Stomach (tissue), 9 donors: Measurements from ENCODE around the gene HDGFL2. TPM values are rescaled to one million over a fixed set of nuclear protein-coding genes. Genes with fewer than 3 reads are reported as not detected.

Experiments used
- DNase-seq, 2 donors: peaks; one replicate each; pipeline versions ENCODE4 v3.0.0 to v3.0.0-alpha.2; 2013 to 2019
- H3K27ac ChIP-seq, 5 donors: fragments of 200-600 bp in 4 of 5; sonication (generic) in 4 of 5; one replicate each; pipeline ENCODE4 v1.5.1; 2013 to 2019; ENCODE audit warnings: mild to moderate bottlenecking in 1 of 5, moderate library complexity in 1 of 5
- H3K27me3 ChIP-seq, 3 donors: fragments of 200-600 bp; sonication (generic); one replicate each; pipeline ENCODE4 v1.5.1; 2017 to 2019; ENCODE audit warnings: mixed run types in 1 of 3
- H3K36me3 ChIP-seq, 4 donors: fragments of 200-600 bp; sonication (generic); 1 replicate in 3 of 4; 2 replicates in 1 of 4; pipeline ENCODE4 v1.5.1; 2016 to 2019
- H3K4me1 ChIP-seq, 4 donors: fragments of 200-600 bp; sonication (generic); one replicate each; pipeline ENCODE4 v1.5.1; 2016 to 2019
- H3K4me3 ChIP-seq, 4 donors: fragments of 200-600 bp; sonication (generic) in 3 of 4; one replicate each; pipeline ENCODE4 v1.5.1; 2016 to 2019; ENCODE audit warnings: mild to moderate bottlenecking in 1 of 4
- H3K9me3 ChIP-seq, 4 donors: fragments of 200-600 bp; sonication (generic); one replicate each; pipeline ENCODE4 v1.5.1; 2016 to 2019
- EP300 ChIP-seq: sonication (generic); formaldehyde crosslinking; IDR thresholded peaks from one replicate; pipeline ENCODE4 v1.6.1; 2017; ENCODE audit warnings: antibody characterized with exemption
- POLR2A ChIP-seq, 4 donors: fragments of 450-650 bp; IDR thresholded peaks; one replicate each; pipeline ENCODE4 v1.6.1; 2016; ENCODE audit warnings: antibody characterized with exemption in 4 of 4, control low read depth in 2 of 4, mild to moderate bottlenecking in 1 of 4, moderate library complexity in 1 of 4
- POLR2AphosphoS5 ChIP-seq, 3 donors: sonication (generic); formaldehyde crosslinking; IDR thresholded peaks; one replicate each; pipeline ENCODE4 v1.6.1; 2016; ENCODE audit warnings: antibody characterized with exemption in 3 of 3
- WGBS, 5 donors: extraction: QIAGEN DNeasy Blood & Tissue Kit in 3 of 5; methylation state at CpG; one replicate each; pipeline versions ENCODE4 v1.1.5 to v1.1.7; 2013 to 2018; 5-methylcytosine and 5-hydroxymethylcytosine counted together
- intact Hi-C: fragments of 100-400 bp; cut with DNase I; formaldehyde crosslinking; loops from one replicate; pipeline ENCODE4 v1.15.1; 2023; ENCODE audit warnings: low total_unique reads
- polyA plus RNA-seq, 3 donors: library from polyadenylated mRNA; stranded (reverse); fragments of 200-250 nt; gene quantifications; one replicate each; pipeline ENCODE4 v1.2.3, GENCODE V29; 2013
- total RNA-seq, 5 donors: library from RNA; depleted of rRNA; stranded (reverse); fragments of >200 nt; gene quantifications; one replicate each; pipeline versions ENCODE4 v1.1.0 to v1.2.3, GENCODE V29; 2014 to 2016
- TF ChIP-seq, protein P1 (sequence below), 7 experiments: fragments of 450-650 bp in 4 of 7; fragments of 200-600 bp in 3 of 7; sonication (generic) in 3 of 7; IDR thresholded peaks; one replicate each; pipeline ENCODE4 v1.5.1; 2016 to 2019; ENCODE audit warnings: antibody characterized with exemption in 7 of 7, control low read depth in 2 of 7, mild to moderate bottlenecking in 1 of 7
- donor health status: healthy with polysubstance abuse.
- donor health status: Bipolar disorder and iron deficiency.
- donor health status: healthy.

HDGFL2 gene
- total and polyA plus RNA-seq, 8 donors = 25.5 to 127 (median 35.0) TPM

DNA sequence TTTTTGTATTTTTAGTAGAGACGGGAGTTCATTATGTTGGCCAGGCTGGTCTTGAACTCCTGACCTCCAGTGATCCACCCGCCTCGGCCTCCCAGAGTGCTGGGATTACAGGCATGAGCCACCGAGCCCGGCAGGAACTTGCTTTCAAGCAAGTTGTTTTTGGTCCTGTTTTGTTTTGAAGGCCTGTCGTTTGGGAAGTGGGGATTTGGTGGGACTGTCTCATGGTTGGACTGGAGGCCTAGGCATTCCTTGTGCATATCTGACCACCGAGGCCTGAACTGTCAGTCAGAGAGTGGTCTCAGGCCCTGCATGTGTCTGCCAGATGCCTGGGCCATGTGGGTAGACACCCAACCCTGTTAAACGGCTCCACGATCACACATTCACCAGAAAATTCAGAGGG, 40.8 kb upstream of the HDGFL2 start:
- intact Hi-C loops = no loop called here
- Histone ChIP-seq H3K27ac (peak overlapping the region in 1 of 5 donors; percentile 21), H3K9me3 (no peaks in the 10 kb centered on the region), H3K36me3 (peaks cover 15 to 75% (median 69%) of the 10 kb centered on the region in 4 donors), H3K4me3 (no peak overlapping the region), H3K27me3 (no peaks in the 10 kb centered on the region), H3K4me1 (no peaks in the 10 kb centered on the region)
- WGBS, 5 donors = 80 to 96% (median 88%) methylated on average over 9 of the region's 9 CpGs
- TF ChIP-seq EP300 (no peak), POLR2AphosphoS5 (IDR thresholded peaks at IDR 0.05) (no peak), POLR2A (IDR thresholded peaks at IDR 0.05) (no peak)
- TF ChIP-seq, protein P1, sequence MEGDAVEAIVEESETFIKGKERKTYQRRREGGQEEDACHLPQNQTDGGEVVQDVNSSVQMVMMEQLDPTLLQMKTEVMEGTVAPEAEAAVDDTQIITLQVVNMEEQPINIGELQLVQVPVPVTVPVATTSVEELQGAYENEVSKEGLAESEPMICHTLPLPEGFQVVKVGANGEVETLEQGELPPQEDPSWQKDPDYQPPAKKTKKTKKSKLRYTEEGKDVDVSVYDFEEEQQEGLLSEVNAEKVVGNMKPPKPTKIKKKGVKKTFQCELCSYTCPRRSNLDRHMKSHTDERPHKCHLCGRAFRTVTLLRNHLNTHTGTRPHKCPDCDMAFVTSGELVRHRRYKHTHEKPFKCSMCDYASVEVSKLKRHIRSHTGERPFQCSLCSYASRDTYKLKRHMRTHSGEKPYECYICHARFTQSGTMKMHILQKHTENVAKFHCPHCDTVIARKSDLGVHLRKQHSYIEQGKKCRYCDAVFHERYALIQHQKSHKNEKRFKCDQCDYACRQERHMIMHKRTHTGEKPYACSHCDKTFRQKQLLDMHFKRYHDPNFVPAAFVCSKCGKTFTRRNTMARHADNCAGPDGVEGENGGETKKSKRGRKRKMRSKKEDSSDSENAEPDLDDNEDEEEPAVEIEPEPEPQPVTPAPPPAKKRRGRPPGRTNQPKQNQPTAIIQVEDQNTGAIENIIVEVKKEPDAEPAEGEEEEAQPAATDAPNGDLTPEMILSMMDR (IDR thresholded peaks at IDR 0.05) = no peak
- DNase-seq = no peak

DNA sequence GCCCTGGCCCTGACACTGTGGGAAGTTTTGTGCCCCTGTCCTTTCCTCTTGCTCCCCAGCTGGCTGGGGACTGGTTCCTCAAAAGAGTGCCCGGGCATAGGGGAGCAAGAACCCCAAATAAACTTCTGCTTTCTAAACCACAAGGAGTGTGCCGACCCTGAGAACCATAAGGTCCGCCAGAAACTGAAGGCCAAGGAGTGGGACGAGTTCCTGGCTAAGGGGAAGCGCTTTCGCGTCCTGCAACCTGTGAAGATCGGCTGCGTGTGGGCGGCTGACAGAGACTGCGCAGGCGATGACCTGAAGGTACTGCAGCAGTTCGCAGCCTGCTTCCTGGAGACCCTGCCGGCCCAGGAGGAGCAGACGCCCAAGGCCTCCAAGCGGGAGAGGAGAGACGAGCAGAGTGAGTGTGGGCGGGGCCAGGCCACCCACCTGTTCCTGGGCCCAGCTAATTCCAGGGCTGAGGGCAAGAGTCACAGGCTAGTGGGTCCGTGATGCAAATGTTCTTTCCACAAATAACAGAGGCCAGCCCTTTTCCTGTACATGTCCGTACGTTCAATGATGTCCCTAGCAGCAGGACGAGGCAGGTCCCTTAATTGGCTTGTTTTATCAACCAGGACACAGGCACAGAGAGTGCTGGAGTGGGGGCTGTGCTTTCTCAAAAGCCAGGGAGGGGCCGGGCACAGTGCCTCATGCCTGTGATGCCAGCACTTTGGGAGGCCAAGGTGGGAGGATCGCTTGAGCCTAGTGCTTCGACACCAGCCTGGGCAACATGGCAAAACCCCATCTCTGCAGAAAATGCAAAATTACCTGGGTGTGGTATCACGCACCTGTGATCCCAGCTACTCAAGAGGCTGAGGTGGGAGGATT, 40.1 kb upstream of the HDGFL2 start:
- no peak for TF ChIP-seq EP300
- no peak for TF ChIP-seq POLR2AphosphoS5 (IDR thresholded peaks at IDR 0.05)
- TF ChIP-seq POLR2A (IDR thresholded peaks at IDR 0.05) = no peak
- TF ChIP-seq, protein P1 (IDR thresholded peaks at IDR 0.05) = no peak
- no peak overlapping the region for H3K4me3 ChIP-seq
- peaks cover 15 to 81% (median 73%) of the 10 kb centered on the region in 4 donors for H3K36me3 ChIP-seq
- H3K27me3 ChIP-seq = no peaks in the 10 kb centered on the region
- no peaks in the 10 kb centered on the region for H3K4me1 ChIP-seq
- no peaks in the 10 kb centered on the region for H3K9me3 ChIP-seq
- peak in 1 of 2 donors; percentile 13 for DNase-seq
- 81 to 91% (median 85%) methylated on average over 22 to 26 of the region's 26 CpGs for WGBS, 5 donors
- peak overlapping the region in 2 of 5 donors; percentile 14 to 21 for H3K27ac ChIP-seq
- intact Hi-C loops = no loop called here

DNA sequence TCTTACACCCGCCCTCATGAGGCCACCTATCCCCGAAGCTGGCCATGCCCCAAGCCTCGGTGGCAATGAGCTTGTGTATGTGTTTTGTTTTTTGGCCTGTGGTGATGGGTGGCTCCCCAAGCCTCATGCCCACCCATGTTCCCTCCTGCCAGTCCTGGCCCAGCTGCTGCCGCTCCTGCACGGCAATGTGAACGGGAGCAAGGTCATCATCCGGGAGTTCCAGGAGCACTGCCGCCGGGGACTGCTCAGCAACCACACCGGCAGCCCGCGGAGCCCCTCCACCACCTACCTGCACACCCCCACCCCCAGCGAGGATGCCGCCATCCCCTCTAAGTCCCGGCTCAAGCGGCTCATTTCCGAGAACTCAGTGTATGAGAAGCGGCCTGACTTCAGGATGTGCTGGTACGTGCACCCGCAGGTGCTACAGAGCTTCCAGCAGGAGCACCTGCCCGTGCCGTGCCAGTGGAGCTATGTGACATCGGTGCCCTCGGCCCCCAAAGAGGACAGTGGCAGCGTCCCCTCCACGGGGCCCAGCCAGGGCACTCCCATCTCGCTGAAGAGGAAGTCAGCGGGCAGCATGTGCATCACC, 39.1 kb upstream of the HDGFL2 start:
- intact Hi-C loops = no loop called here
- no peak for DNase-seq
- Histone ChIP-seq H3K27me3 (no peaks in the 10 kb centered on the region), H3K4me1 (no peaks in the 10 kb centered on the region), H3K27ac (no peak overlapping the region), H3K9me3 (no peaks in the 10 kb centered on the region), H3K36me3 (peaks cover 15 to 81% (median 73%) of the 10 kb centered on the region in 4 donors), H3K4me3 (no peak overlapping the region)
- no peak for TF ChIP-seq POLR2AphosphoS5 (IDR thresholded peaks at IDR 0.05)
- TF ChIP-seq, protein P1 (IDR thresholded peaks at IDR 0.05) = no peak
- TF ChIP-seq EP300 = no peak
- TF ChIP-seq POLR2A (IDR thresholded peaks at IDR 0.05) = no peak
- WGBS, 5 donors = 89 to 96% (median 95%) methylated on average over 21 to 28 of the region's 28 CpGs

DNA sequence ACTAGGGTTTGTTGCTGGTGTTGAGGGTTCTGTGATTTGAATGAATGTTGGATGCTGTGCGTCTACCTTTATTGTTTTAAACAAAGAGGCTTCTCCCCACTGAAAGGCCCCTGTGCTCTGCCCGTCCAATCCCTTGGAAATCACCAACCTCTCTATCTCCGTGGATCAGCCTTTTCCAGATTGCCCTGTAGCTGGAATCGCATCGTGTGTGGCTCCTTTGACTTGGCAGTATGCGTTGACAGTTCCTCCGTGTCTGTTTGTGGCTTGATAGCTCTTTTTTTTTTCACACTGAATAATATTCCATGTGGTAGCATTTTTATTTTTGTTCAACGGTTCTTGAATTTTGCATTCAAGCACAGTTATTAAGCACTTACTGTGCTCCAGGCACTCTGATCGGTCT, 37.7 kb upstream of the HDGFL2 start:
- intact Hi-C loops = no loop called here
- Histone ChIP-seq H3K27ac (no peak overlapping the region), H3K36me3 (peaks cover 14 to 75% (median 64%) of the 10 kb centered on the region in 4 donors), H3K9me3 (no peaks in the 10 kb centered on the region), H3K4me1 (no peaks in the 10 kb centered on the region), H3K4me3 (no peak overlapping the region), H3K27me3 (no peaks in the 10 kb centered on the region)
- DNase-seq = no peak
- 89 to 94% (median 91%) methylated on average over 9 of the region's 9 CpGs for WGBS, 5 donors
- no peak for TF ChIP-seq POLR2AphosphoS5 (IDR thresholded peaks at IDR 0.05)
- TF ChIP-seq EP300 = no peak
- no peak for TF ChIP-seq POLR2A (IDR thresholded peaks at IDR 0.05)
- TF ChIP-seq, protein P1 (IDR thresholded peaks at IDR 0.05) = no peak
